HL-60 (cell line): ENCODE measurements around the gene XCR1.

Experiments
- DNase-seq, 2 experiments: peaks; one replicate each; pipeline ENCODE4 v3.0.0-alpha.2; 2010 to 2020; ENCODE audit warnings: low read depth in 1 of 2, low spot score in 1 of 2
- H3K27ac ChIP-seq: fragments of 250-450 bp; sonication (Bioruptor Pico); replicated peaks from 2 replicates; pipeline ENCODE4 v1.5.1; 2020; ENCODE audit warnings: mild to moderate bottlenecking, moderate library complexity
- H3K27me3 ChIP-seq: fragments of 250-450 bp; sonication (Bioruptor Pico); 2 replicates; pipeline ENCODE4 v1.5.1; 2021; ENCODE audit warnings: mild to moderate bottlenecking, moderate library complexity; ENCODE audit not compliant: insufficient read depth, poor library complexity, severe bottlenecking
- H3K4me3 ChIP-seq: replicated peaks from 2 replicates; pipeline ENCODE4 v1.5.1; 2011; ENCODE audit warnings: mild to moderate bottlenecking, control low read depth, low read length; ENCODE audit not compliant: insufficient read depth
- CTCF ChIP-seq: IDR thresholded peaks from one replicate; pipeline ENCODE4 v1.5.1; 2011; ENCODE audit warnings: low read length, control low read depth, inconsistent platforms; ENCODE audit not compliant: insufficient read depth
- GABPA ChIP-seq: IDR thresholded peaks from 2 replicates; pipeline ENCODE4 v1.6.1; 2012; ENCODE audit warnings: low read depth
- POLR2AphosphoS5 ChIP-seq: IDR thresholded peaks from 2 replicates; pipeline ENCODE4 v1.6.1; 2012; ENCODE audit warnings: low read depth
- REST ChIP-seq: IDR thresholded peaks from 2 replicates; pipeline ENCODE4 v1.6.1; 2012; ENCODE audit warnings: low read depth; ENCODE audit not compliant: insufficient replicate concordance
- SPI1 ChIP-seq: IDR thresholded peaks from 2 replicates; pipeline ENCODE4 v1.6.1; 2012; ENCODE audit warnings: low read depth, mild to moderate bottlenecking, borderline replicate concordance

XCR1 gene

GRCh38 chr3:45983770-45984169 is 43.5 kb downstream of the XCR1 start:
- no peaks in the 10 kb centered on the region for H3K27me3 ChIP-seq
- no peak overlapping the region for H3K27ac ChIP-seq
- TF ChIP-seq POLR2AphosphoS5 (no peak), REST (no peak), GABPA (no peak), CTCF (no peak), SPI1 (no peak)
- no peak overlapping the region for H3K4me3 ChIP-seq
- DNase-seq: no peak

GRCh38 chr3:45981346-45982074 is 45.8 kb downstream of the XCR1 start:
- Histone ChIP-seq H3K27me3 (no peaks in the 10 kb centered on the region), H3K4me3 (no peak overlapping the region), H3K27ac (no peak overlapping the region)
- DNase-seq: no peak
- TF ChIP-seq CTCF (no peak), SPI1 (no peak), GABPA (no peak), POLR2AphosphoS5 (no peak), REST (no peak)

- H3K27me3 ChIP-seq: no peaks in the 10 kb centered on the region
- no peak overlapping the region for H3K4me3 ChIP-seq
- H3K27ac ChIP-seq: no peak overlapping the region
- no peak for TF ChIP-seq CTCF
- TF ChIP-seq GABPA: no peak
- TF ChIP-seq POLR2AphosphoS5: no peak
- TF ChIP-seq REST: no peak
- TF ChIP-seq SPI1: no peak
- DNase-seq: no peak
These were observed 46.5 kb downstream of the XCR1 start for GRCh38 chr3:45980819-45981218.
